GM12878 (cell line): ENCODE measurements around the gene ZKSCAN5. TPM values are rescaled to one million over a fixed set of nuclear protein-coding genes. Genes with fewer than 3 reads are reported as not detected.
A peak's percentile ranks its signal among the peaks of the same experiment; 100 is the strongest.

Experiments used
- BCL3 ChIP-seq: IDR thresholded peaks from 2 replicates; pipeline ENCODE4 v1.6.1; 2011; ENCODE audit warnings: borderline replicate concordance, low read depth, mild to moderate bottlenecking, moderate library complexity, low read length; ENCODE audit not compliant: insufficient read depth, poor library complexity, severe bottlenecking
- CREB1 ChIP-seq: IDR thresholded peaks from 2 replicates; pipeline ENCODE4 v1.6.1; 2012; ENCODE audit warnings: low read depth, mild to moderate bottlenecking, inconsistent platforms
- E4F1 ChIP-seq: fragments of 450-650 bp; IDR thresholded peaks from 2 replicates; pipeline ENCODE4 v1.6.1; 2018; ENCODE audit warnings: borderline replicate concordance, mild to moderate bottlenecking; ENCODE audit not compliant: partially characterized antibody
- IRF3 ChIP-seq: fragments of 450-650 bp; IDR thresholded peaks from 2 replicates; pipeline ENCODE4 v1.6.1; 2014; ENCODE audit warnings: mild to moderate bottlenecking
- MEF2A ChIP-seq: IDR thresholded peaks from 2 replicates; pipeline ENCODE4 v1.6.1; 2011; ENCODE audit warnings: low read depth, mild to moderate bottlenecking, low read length, moderate library complexity; ENCODE audit not compliant: insufficient read depth
- NBN ChIP-seq: fragments of 450-650 bp; IDR thresholded peaks from 2 replicates; pipeline ENCODE4 v1.6.1; 2016
- NFIC ChIP-seq: IDR thresholded peaks from 2 replicates; pipeline ENCODE4 v1.6.1; 2012; ENCODE audit warnings: low read depth, mild to moderate bottlenecking, inconsistent platforms, low read length, moderate library complexity
- POLR2A ChIP-seq: IDR thresholded peaks from 2 replicates; pipeline ENCODE4 v1.6.1; 2011; ENCODE audit warnings: low read depth, mild to moderate bottlenecking, low read length
- POLR2AphosphoS5 ChIP-seq: IDR thresholded peaks from 2 replicates; pipeline ENCODE4 v1.6.1; 2011; ENCODE audit warnings: mild to moderate bottlenecking, low read length, inconsistent platforms
- RAD51 ChIP-seq: fragments of 450-650 bp; IDR thresholded peaks from 2 replicates; pipeline ENCODE4 v1.6.1; 2016; ENCODE audit warnings: moderate library complexity, mild to moderate bottlenecking, inconsistent platforms
- RB1 ChIP-seq: fragments of 450-650 bp; formaldehyde crosslinking; IDR thresholded peaks from 2 replicates; pipeline ENCODE4 v1.6.1; 2017; ENCODE audit warnings: mild to moderate bottlenecking, borderline replicate concordance
- RELB ChIP-seq: fragments of 450-650 bp; IDR thresholded peaks from 2 replicates; pipeline ENCODE4 v1.6.1; 2017; ENCODE audit warnings: low read depth, mild to moderate bottlenecking, moderate library complexity
- SMAD1 ChIP-seq: fragments of 450-650 bp; IDR thresholded peaks from 2 replicates; pipeline ENCODE4 v1.6.1; 2018; ENCODE audit warnings: mild to moderate bottlenecking, low read depth; ENCODE audit not compliant: partially characterized antibody
- SMARCA5 ChIP-seq: fragments of 450-650 bp; IDR thresholded peaks from 2 replicates; pipeline ENCODE4 v1.6.1; 2017; ENCODE audit warnings: mild to moderate bottlenecking
- SMC3 ChIP-seq: IDR thresholded peaks from 2 replicates; pipeline ENCODE4 v1.6.1; 2011; ENCODE audit warnings: low read length, improper control_type of control experiment, borderline replicate concordance
- TCF7 ChIP-seq: IDR thresholded peaks from 2 replicates; pipeline ENCODE4 v1.6.1; 2014; ENCODE audit warnings: antibody characterized with exemption, borderline replicate concordance
- YBX1 ChIP-seq: fragments of 450-650 bp; IDR thresholded peaks from 2 replicates; pipeline ENCODE4 v1.6.1; 2016; ENCODE audit warnings: antibody characterized with exemption
- ZBTB40 ChIP-seq: fragments of 450-650 bp; IDR thresholded peaks from 2 replicates; pipeline ENCODE4 v1.6.1; 2016; ENCODE audit warnings: mild to moderate bottlenecking, moderate library complexity, borderline replicate concordance
- ZNF24 ChIP-seq: fragments of 450-650 bp; IDR thresholded peaks from 2 replicates; pipeline ENCODE4 v1.6.1; 2017; ENCODE audit warnings: antibody characterized with exemption, mild to moderate bottlenecking
- polyA plus RNA-seq, 11 experiments: library from polyadenylated mRNA; depleted of rRNA in 4 of 11; unstranded in 6 of 11; stranded (reverse) in 5 of 11; fragments of >200 nt; fragmentation: Nextera tagmentation in 4 of 11; fragmentation: Illumina TruSeq in 1 of 11; extraction: Ambion mirVana in 4 of 11; extraction: Trizol in 1 of 11; gene quantifications; 1 replicate in 1 of 11; 2 replicates in 10 of 11; pipeline versions ENCODE4 v1.2.1 to v1.2.3, GENCODE V29; 2011 to 2016; ENCODE audit warnings: inconsistent platforms in 2 of 11, missing spikeins in 2 of 11, low read depth in 1 of 11
- total RNA-seq, 4 experiments: library from RNA; depleted of rRNA in 3 of 4; stranded (reverse); fragments of >200 nt in 3 of 4; fragmentation: Illumina TruSeq in 1 of 4; extraction: Trizol in 1 of 4; gene quantifications; 2 replicates each; pipeline versions ENCODE4 v1.2.1 to v1.2.3, GENCODE V29; 2013 to 2021

The ZKSCAN5 gene
- total and polyA plus RNA-seq, 10 of the 15 experiments (the other 5 are each of a cell fraction or from before 2014, with no cell fraction given) = 2.5 to 10.1 (median 7.7) TPM

- TF ChIP-seq ZBTB40 (peak; percentile 86; the same call in 1 of the 2 replicates), NFIC (no peak), POLR2AphosphoS5 (peak; percentile 95), E4F1 (peak; percentile 62), ZNF24 (no peak), NBN (peak; percentile 85), RAD51 (no peak), SMARCA5 (no peak), SMAD1 (peak; percentile 35), RELB (peak; percentile 64; the same call in 1 of the 2 replicates), YBX1 (no peak), POLR2A (peak; percentile 96), CREB1 (peak; percentile 74), RB1 (peak; percentile 31; the same call in 1 of the 2 replicates), TCF7 (no peak), BCL3 (peak; percentile 7), IRF3 (peak; percentile 55; the same call in 1 of the 2 replicates), SMC3 (no peak), MEF2A (peak; percentile 37; the same call in 1 of the 2 replicates)
Observed at GRCh38 chr7:99558306-99559174, 54.1 kb downstream of the ZKSCAN5 start, which contains the start of gene ZNF655 (continued).
